ENCODE results near the gene MACO1.
"Not testable (repeated sequence)": the region's sequence is repeated elsewhere in the genome, so short reads cannot be mapped to it uniquely, and the experiment has no call there.

MACO1 gene

GRCh38 chr1:25505656-25506385 is 75.1 kb downstream of the MACO1 start:
- H3K4me3 ChIP-seq (ENCODE audit: control insufficient read depth, low read depth, low read length), result no peak overlapping the region
- DNase-seq (ENCODE audit: low read depth), result no peak
- no peak for TF ChIP-seq CTCF (IDR thresholded peaks at IDR 0.05; ENCODE audit: control insufficient read depth, insufficient read depth, low read depth, low read length, missing control alignments)

- not testable (repeated sequence) for H3K4me3 ChIP-seq (ENCODE audit: control insufficient read depth, low read depth, low read length); DNase-seq (ENCODE audit: low read depth)
Measured at GRCh38 chr1:25506566-25507463, 76.1 kb downstream of the MACO1 start.

GRCh38 chr1:25513666-25514065 is 83.0 kb downstream of the MACO1 start:
- DNase-seq (ENCODE audit: low read depth), result no peak
- no peak overlapping the region for H3K4me3 ChIP-seq (ENCODE audit: control insufficient read depth, low read depth, low read length)
- TF ChIP-seq CTCF (IDR thresholded peaks at IDR 0.05; ENCODE audit: control insufficient read depth, insufficient read depth, low read depth, low read length, missing control alignments), result no peak

GRCh38 chr1:25515033-25515432 is 84.3 kb downstream of the MACO1 start:
- no peak for DNase-seq (ENCODE audit: low read depth)
- TF ChIP-seq CTCF (IDR thresholded peaks at IDR 0.05; ENCODE audit: control insufficient read depth, insufficient read depth, low read depth, low read length, missing control alignments), result no peak
- H3K4me3 ChIP-seq (ENCODE audit: control insufficient read depth, low read depth, low read length), result no peak overlapping the region

GRCh38 chr1:25516686-25517085 is 86.0 kb downstream of the MACO1 start:
- no peak for TF ChIP-seq CTCF (IDR thresholded peaks at IDR 0.05; ENCODE audit: control insufficient read depth, insufficient read depth, low read depth, low read length, missing control alignments)
- no peak overlapping the region for H3K4me3 ChIP-seq (ENCODE audit: control insufficient read depth, low read depth, low read length)
- DNase-seq (ENCODE audit: low read depth), result no peak

GRCh38 chr1:25517476-25518394 is 87.0 kb downstream of the MACO1 start:
- DNase-seq (ENCODE audit: low read depth), result no peak
- TF ChIP-seq CTCF (IDR thresholded peaks at IDR 0.05; ENCODE audit: control insufficient read depth, insufficient read depth, low read depth, low read length, missing control alignments), result no peak
- H3K4me3 ChIP-seq (ENCODE audit: control insufficient read depth, low read depth, low read length), result no peak overlapping the region

Data from AG09309 (cell line).